SKM-1 (cell line): ENCODE measurements around the gene GSTCD.
"Not testable (repeated sequence)": the region's sequence is repeated elsewhere in the genome, so short reads cannot be mapped to it uniquely, and the experiment has no call there.

ENCODE experiments used
- DNase-seq: peaks from one replicate; lab custom pipeline; 2025; ENCODE audit not compliant: unreplicated experiment; lab: John Stamatoyannopoulos, UW

Gene GSTCD

DNA sequence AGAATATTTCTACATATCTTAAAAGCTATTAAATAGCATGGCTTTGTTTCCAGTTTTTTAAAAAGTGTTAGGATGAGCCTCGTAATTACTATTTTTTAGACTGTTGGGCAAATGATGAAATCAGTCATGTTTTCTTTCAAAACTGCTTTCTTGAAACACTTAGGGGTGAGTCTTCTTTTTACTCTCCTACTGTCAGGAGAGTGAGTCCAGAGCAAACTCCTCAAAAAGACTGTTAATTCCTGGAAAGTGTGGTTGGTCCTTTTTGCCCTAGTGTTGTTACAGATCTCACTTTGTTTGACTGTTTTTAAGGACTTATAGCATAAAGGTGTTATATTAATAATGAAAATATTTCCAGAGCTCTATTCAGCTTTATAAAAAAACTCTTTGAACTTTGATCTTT lies 6.3 kb downstream of the GSTCD start:
- DNase-seq: no peak

DNA sequence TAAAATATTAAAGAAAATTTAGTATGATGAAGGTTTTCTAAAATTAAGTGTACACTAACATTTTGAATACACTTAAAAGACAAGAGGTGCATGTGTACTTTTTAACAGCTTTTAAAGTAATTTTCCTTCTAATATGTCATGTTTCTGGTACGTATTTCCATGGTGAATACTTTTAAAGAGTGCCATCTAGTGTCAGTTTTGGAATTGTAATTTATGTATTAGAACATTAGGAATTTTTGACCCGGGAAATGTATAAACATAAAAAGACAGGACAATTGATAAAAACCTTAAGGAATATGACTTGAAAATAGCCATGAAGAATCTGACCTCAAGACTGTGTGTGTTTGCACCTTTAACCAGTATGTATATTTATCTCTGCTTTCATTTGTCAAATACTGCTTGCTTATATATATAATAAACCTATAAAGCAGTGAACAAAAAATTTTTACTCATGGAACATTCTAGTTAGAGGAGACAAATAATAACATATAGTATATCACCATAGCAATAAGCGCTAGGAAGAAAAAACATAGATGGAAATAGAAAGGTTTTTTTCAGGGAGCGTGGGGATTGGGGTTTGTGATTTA lies 7.2 kb downstream of the GSTCD start:
- DNase-seq: peak; percentile 3

DNA sequence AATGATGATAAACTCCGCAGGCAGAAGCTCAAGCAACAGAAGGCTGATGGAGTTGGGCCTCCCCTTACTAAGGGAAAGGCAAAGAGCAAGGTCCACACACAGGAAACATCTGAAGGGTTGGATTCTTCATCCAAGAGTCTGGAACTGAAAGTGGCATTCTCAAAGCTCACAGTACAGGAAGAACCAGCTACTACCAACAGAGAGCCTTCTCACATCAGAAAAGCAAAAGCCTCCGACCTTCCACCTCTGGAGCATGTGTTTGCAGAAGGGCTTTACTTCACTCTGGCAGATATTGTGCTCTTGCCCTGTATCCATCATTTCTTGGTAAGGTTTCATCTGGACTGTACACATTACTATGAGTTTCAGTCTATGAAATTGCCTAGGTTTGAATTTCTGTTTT lies 10.6 kb downstream of the GSTCD start:
- no peak for DNase-seq

- no peak for DNase-seq
These were observed 17.0 kb downstream of the GSTCD start for GRCh38 chr4:105725623-105726022.

DNA sequence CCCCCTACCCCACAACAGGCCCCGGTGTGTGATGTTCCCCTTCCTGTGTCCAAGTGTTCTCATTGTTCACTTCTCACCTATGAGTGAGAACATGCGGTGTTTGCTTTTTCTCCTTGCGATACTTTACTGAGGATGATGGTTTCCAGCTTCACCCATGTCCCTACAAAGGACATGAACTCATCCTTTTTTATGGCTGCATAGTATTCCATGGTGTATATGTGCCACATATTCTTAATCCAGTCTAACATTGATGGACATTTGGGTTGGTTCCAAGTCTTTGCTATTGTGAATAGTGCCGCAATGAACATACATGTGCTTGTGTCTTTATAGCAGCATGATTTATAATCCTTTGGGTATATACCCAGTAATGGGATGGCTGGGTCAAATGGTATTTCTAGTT lies 21.3 kb downstream of the GSTCD start:
- DNase-seq: not testable (repeated sequence)

DNA sequence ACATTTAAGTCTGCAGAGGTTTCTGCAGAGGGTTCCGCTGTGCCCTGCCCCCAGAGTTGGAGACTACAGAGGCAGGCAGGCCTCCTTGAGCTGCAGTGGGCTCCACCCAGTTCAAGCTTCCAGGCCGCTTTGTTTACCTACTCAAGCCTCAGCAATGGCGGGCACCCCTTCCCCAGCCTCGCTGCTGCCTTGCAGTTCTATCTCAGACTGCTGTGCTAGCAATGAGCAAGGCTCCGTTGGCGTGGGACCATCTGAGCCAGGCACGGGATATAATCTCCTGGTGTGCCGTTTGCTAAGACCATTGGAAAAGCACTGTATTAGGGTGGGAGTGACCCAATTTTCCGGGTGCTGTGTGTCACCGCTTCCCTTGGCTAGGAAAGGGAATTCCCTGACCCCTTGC lies 26.6 kb downstream of the GSTCD start:
- not testable (repeated sequence) for DNase-seq

- no peak for DNase-seq
These were observed 33.0 kb downstream of the GSTCD start for GRCh38 chr4:105741548-105741947.

DNA sequence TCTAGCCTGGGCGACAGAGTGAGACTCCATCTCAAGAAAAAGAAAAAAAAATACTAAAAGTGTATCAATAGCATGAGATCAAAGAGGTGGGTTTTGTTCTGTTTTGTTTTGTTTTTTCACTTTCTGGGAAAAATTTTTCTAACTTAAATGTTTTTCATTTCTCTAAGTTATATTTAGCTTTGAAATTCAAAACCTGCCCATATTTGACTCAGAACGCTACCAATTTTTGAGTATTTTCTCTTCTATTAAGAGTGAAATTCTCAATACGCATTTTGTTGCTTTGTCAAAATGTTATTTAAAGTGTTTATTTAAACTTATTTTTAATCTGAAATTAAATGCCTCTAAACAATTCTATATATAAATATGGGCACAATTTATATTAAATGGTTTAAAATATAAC lies 39.6 kb downstream of the GSTCD start:
- DNase-seq: no peak

- DNase-seq: no peak
These were observed 43.2 kb downstream of the GSTCD start for GRCh38 chr4:105751718-105752299.

DNA sequence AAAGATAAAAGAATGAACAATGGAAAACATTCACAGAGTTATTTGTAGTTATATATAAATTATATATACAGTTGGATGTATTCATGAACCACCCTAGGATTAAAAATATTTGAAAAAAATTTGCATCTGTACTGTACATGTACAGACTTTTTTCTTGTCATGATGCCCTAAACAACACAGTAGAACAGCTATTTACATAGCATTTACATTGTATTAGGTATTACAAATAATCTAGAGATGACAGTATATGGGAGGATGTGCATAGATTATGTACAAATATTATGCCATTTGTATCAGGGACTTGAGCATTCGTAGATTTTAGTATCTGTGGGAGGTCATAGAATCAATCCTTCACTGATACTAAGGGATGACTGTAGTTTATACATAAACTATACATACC lies 44.8 kb downstream of the GSTCD start:
- no peak for DNase-seq

DNA sequence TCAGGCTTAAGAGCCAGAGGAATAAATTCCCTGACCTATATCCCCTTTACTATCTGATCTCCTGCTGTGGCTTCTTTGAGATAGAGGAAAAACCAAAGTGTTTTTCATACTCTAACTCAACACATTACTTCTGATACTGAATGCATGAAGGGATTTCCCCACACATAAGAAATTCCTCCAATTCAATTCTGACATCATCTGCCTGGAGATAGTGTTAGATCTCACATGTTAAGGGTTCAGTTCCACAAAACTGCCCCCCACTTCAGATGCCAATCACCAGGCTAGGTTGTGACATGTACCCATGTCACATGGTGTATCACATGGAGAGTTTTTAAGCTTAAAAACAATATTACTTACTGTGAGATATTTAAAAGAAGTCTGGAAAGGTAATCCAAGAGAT lies 46.8 kb downstream of the GSTCD start:
- no peak for DNase-seq

DNA sequence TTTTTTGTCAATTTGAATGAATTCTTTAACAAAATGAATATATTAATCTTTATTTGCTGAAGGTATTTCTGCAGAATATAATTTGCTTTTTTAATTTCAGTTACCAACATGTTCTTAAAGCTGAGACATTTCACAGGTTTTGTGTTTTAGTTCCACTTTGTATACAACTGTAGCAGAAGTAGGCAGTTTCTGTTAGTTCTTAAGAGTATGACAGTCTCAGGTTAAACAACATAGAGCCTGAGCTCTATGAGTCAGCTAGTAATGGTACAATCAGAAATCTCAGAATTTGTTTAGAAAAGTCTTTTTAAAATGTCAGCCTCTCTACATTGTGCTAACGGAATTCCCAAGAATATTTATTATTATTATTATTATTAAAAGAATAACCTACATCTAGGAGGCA lies 50.4 kb downstream of the GSTCD start:
- no peak for DNase-seq

GRCh38 chr4:105765690-105766407 lies 57.3 kb downstream of the GSTCD start:
- DNase-seq: no peak

DNA sequence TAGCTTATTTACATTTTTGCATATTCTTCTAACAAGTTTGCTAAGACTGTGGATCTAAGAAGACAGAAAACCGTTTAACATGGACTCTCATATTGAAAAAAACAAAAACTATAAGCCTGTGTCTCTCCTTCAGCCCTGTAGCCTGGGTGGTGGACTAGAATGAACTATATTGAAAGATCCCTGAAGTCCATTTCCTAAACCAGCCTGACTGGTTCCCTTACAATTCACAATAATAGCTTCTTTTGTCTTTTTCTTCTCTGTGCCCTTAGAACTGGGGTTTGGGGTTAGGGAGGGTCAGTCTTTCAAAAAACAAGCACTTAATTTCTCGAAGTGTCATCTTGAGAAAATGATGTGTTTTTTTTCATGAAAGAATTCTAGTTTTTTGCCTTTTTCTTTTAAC lies 59.0 kb downstream of the GSTCD start:
- no peak for DNase-seq

DNA sequence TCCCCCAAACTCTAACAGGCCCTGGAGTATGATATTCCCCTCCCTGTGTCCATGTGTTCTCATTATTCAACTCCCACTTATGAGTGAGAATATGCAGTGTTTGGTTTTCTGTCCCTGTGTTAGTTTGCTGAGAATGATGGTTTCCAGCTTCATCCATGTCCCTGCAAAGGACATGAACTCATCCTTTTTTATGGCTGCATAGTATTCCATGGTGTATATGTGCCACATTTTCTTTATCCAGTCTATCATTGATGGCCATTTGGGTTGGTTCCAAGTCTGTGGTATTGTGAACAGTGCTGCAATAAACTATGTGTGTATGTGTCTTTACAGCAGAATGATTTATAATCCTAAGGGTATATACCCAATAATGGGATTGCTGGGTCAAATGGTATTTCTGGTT lies 61.9 kb downstream of the GSTCD start:
- DNase-seq: not testable (repeated sequence)

DNA sequence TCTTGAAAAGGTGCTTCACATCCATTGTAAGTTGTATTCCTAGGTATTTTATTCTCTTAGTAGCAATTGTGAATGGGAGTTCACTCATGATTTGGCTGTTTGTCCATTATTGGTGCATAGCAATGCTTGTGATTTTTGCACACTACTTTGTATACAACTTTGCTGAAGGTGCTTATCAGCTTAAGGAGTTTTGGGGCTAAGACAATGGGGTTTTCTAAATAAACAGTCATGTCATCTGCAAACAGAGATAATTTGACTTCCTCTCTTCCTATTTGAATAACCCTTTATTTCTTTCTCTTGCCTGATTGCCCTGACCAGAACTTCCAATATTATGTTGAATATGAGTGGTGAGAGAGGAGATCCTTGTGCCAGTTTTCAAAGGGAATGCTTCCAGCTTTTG lies 63.5 kb downstream of the GSTCD start:
- not testable (repeated sequence) for DNase-seq

GRCh38 chr4:105775760-105776415 lies 67.3 kb downstream of the GSTCD start:
- DNase-seq: not testable (repeated sequence)

DNA sequence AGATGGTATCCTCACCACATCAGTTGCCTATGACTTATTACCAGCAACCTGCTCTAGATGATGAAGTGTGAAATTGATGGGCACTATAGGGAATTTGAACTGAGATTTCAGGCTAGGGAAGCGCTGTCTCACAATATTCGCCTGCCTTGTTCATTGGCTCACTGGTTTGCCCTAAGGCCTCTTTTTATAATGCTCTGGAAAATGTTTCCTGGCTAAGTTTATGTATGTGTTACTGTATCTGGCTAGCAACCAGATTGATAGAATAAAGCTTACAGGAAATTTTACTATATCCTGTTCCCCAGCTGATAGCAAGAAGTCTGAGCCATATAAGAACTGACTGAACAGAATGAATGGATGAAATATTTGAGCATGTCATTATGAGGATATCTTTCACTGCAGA lies 71.6 kb downstream of the GSTCD start:
- DNase-seq: no peak

DNA sequence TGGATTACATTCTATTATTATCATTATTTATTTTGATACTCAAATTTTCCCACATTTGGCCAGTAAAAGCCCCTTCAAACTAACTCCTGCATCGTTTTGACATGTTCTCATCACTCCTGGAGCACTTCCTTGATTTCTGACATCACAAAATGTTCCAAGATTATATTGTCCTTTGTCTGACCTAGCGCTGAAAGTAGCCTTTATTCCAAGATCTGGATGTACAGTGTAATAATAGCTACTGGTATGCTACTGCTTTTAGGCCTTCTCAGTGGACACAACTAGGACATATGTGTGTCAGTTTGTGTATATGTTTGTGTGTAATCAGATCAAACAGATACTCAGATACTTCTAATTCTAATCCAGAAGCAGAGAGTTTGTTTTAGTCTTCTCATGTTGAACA lies 76.2 kb downstream of the GSTCD start:
- no peak for DNase-seq

DNA sequence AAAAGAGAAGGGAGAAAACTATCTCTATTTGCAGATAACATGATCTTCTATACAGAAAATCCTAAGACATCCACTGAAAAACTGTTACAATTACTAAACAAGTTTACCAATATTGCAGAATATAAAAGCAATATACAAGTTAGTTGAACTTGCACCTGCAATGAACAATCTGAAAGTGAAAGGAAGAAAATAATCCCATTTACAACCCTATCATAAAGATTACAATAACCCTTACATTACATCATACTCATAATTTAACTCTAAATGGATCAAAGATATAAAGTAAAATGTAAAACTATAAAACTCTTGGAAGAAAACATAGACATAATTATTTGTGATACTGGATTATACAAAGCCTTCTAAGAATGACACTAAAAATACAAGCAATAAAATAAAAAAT lies 77.2 kb downstream of the GSTCD start:
- DNase-seq: no peak

DNA sequence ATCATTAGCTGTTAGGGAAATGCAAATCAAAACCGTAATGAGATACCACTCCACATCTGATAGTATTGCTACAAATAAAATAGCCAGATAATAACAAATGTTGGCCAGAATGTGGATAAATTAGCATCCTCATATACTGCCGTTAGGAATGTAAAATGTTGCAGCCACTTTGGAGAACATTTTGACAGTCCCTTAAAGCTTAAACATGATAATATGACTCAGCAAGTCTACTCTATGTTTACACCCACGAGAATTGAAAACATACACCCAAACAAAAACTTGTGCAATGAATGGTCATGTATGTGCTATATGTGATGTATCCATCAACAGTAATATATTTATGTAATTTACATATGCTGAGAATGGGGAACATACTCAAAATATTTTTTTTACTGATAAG lies 78.2 kb downstream of the GSTCD start:
- DNase-seq: no peak

DNA sequence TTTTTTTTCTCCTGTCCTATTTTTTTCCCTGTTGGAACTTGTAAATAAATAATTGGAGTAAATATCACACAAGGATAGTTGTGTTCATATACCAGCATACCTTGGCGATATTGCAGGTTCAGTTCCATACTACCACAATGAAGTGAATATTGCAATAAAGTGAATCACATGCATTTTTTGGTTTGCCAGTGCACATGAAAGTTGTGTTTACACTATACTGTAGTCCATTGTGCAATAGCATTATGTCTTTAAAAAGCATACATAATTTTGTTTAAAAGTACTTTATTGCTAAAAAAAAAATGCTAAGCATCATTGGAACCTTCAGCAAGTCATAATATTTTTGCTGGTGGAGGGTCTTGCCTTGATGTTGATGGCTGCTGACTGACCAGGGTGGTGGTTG lies 88.6 kb downstream of the GSTCD start:
- DNase-seq: no peak
